Fibroblast of mammary gland (primary cell): ENCODE results near the gene SLC24A3.

Experiments
- DNase-seq: peaks from one replicate; pipeline ENCODE4 v3.0.0-alpha.2; 2010; ENCODE audit warnings: low read depth
- H3K4me3 ChIP-seq: 2 replicates; pipeline ENCODE4 v1.5.1; 2011; ENCODE audit warnings: low read depth, mild to moderate bottlenecking, low read length, moderate library complexity; ENCODE audit not compliant: control insufficient read depth
- TF ChIP-seq, protein P1 (sequence below): conservative IDR thresholded peaks from 2 replicates; pipeline ENCODE4 v1.5.1; 2011; ENCODE audit warnings: low read depth, low read length, inconsistent platforms; ENCODE audit not compliant: control insufficient read depth, insufficient read depth

SLC24A3 gene

DNA sequence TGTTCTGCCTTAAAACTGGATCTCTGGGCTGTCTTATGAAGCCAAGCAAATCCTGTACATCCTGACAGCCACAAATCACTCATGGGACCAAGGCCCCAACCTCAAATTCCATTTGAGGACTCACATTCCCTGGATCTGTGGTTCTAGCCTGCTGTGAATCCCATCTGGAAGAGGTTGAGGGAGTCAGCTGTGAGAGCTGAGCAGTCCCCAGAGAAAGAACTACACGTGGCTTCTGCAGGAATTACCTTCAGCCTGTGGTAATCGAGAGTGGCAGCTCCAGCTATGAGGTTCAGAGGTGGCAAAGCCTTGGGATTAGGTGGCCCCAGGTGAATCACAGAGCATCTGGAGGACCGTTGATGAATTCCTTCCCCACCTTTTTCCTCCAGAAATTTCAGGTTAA lies 245.2 kb downstream of the SLC24A3 start:
- TF ChIP-seq, protein P1, sequence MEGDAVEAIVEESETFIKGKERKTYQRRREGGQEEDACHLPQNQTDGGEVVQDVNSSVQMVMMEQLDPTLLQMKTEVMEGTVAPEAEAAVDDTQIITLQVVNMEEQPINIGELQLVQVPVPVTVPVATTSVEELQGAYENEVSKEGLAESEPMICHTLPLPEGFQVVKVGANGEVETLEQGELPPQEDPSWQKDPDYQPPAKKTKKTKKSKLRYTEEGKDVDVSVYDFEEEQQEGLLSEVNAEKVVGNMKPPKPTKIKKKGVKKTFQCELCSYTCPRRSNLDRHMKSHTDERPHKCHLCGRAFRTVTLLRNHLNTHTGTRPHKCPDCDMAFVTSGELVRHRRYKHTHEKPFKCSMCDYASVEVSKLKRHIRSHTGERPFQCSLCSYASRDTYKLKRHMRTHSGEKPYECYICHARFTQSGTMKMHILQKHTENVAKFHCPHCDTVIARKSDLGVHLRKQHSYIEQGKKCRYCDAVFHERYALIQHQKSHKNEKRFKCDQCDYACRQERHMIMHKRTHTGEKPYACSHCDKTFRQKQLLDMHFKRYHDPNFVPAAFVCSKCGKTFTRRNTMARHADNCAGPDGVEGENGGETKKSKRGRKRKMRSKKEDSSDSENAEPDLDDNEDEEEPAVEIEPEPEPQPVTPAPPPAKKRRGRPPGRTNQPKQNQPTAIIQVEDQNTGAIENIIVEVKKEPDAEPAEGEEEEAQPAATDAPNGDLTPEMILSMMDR: no peak
- no peak overlapping the region for H3K4me3 ChIP-seq
- no peak for DNase-seq

DNA sequence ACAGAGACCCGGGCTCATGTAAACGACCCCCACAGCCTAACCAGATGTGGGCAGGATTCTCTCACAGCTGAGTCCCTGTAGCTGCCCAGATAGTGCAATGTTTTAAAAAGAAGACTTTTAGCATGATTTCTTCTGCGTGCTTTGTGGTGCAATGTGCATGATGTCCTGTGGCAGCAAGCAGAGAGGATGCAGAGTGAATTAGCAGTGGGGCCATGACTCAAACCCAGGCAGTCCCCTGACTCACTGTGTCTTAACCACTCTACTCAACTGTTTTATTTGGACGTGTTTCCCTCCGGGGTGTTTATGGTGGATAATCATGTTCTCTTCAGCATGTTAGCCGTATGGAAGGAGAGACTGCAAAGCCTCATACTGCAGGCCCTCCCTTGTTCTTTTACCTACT lies 247.9 kb downstream of the SLC24A3 start:
- TF ChIP-seq, protein P1: no peak
- no peak overlapping the region for H3K4me3 ChIP-seq
- DNase-seq: peak; percentile 47

DNA sequence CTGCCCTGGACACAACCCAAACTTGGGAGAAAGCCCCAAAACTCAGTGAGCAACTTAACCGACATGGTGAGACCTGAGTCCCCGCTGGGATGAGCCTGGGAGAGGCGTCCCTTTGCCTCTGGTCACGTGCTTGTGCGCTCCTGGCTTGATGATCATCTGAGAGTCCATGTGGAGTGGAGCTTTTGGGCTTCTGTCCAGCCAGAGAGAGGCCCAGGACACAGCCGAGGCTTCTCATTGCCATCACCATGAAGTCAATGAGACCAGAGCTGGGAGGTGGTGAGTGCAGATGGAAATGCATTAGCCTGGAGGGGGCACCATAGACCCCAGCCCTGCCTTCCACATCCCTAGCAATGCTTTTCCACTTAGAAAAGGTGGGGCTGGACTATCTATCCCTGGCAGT lies 250.0 kb downstream of the SLC24A3 start:
- no peak overlapping the region for H3K4me3 ChIP-seq
- no peak for DNase-seq
- TF ChIP-seq, protein P1: no peak

DNA sequence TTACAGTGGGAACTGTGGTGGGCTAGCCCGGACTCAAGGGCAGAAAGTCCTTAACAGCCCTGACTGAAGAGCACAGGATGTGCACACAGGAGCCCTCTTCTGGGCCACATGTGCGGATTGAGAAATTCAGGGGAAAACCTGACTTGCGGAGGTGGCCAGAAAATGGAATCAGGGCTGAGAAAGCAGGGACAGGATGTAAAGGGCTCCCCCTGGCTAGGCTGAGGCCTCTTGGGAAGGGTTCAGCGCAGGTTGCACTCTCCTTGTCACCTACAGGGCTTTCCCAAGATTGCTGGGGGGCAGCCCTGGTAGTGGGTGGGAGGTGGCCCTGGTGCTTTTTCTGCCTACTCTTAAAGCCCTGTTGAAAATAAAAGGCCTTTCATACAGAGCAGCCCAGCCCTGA lies 251.2 kb downstream of the SLC24A3 start:
- DNase-seq: no peak
- H3K4me3 ChIP-seq: no peak overlapping the region
- TF ChIP-seq, protein P1: no peak

DNA sequence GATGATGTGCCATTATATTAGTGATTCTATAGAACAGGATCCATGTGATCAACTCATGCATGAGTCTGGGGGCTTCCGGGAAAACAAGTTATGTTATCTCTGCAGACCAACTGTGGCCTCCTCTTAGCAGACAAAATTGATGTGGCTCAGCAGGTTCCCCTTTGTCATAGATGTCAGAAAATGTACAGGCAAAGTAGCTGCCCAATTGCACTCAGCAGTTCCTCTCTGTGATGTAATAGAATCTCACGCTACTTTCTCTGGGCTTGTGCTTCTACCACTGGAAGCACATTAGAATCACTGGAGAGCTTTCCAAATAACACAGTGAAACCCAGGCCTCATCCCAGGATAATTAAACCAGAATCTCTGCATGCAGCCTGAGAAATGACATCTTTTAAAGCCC lies 253.1 kb downstream of the SLC24A3 start:
- no peak overlapping the region for H3K4me3 ChIP-seq
- TF ChIP-seq, protein P1: no peak
- no peak for DNase-seq

DNA sequence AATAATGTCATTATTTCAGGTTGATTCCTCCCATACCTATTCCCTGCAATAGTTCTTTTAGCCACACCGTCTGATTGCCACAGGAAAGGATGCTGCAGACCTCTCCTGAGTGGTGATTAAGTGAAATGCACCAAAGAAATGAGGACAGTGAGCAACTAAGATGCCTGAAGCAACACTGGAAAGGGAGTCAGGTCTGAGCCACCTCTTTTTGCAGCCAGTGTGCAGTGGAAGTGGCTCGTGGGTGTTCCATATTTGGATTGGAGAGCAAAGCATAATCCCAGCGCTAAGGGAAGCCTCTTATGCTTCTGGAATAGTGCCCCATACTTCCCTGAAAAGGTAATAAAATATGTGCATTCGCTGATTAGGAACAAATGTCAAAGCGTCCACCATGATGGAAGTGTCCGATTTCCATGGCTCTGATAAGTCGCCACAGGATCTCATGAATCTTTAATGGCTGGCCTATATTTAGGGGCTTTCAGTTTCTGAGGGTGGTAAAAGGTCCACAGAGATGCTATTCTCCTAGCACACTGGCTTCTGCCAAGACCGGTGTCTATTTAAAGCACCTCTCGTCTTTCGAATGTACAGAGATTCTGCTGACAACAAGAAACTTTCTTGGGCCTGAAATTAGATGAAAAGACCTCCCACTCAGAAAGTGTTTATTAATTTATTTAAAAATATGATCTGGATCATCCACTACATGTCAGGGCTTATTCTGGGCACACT lies 253.9 kb downstream of the SLC24A3 start:
- H3K4me3 ChIP-seq: no peak overlapping the region
- no peak for DNase-seq
- TF ChIP-seq, protein P1: no peak
